22Rv1 (cell line): ENCODE results near the gene KNCN.

ENCODE experiments used
- H3K27ac ChIP-seq: fragments of 450-650 bp; 2 replicates; pipeline ENCODE4 v1.5.1; 2017
- CTCF ChIP-seq: fragments of 450-650 bp; IDR thresholded peaks from 2 replicates; pipeline ENCODE4 v1.5.1; 2017; ENCODE audit warnings: mild to moderate bottlenecking
- ZFX ChIP-seq: fragments of 450-650 bp; IDR thresholded peaks from 2 replicates; pipeline ENCODE4 v1.6.1; 2017; ENCODE audit warnings: antibody characterized with exemption, borderline replicate concordance

KNCN gene

DNA sequence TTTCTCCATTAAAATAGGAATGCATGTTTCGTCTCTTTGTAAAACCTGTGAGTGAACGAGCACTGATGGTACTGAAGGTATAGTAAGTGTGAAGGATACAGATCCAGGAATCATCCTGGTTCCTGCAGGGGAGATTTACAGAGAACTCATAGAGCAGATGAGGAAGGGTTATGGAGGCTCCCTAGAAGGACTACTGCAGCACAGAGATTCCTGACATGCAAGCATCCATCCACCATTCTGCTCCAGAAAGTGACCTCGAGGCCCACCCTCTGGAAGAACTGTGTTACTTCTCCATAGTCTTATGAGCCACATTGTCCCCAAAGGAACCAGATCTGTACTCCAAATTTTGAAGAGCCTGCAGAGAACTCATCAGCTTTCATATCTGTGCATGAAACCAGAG, 38.1 kb upstream of the KNCN start:
- H3K27ac ChIP-seq: no peak overlapping the region
- TF ChIP-seq CTCF (no peak), ZFX (no peak)

GRCh38 chr1:46587069-46587468, 35.6 kb upstream of the KNCN start:
- TF ChIP-seq ZFX (no peak), CTCF (no peak)
- no peak overlapping the region for H3K27ac ChIP-seq

GRCh38 chr1:46585312-46585938, 34.0 kb upstream of the KNCN start:
- TF ChIP-seq ZFX (no peak), CTCF (no peak)
- no peak overlapping the region for H3K27ac ChIP-seq

DNA sequence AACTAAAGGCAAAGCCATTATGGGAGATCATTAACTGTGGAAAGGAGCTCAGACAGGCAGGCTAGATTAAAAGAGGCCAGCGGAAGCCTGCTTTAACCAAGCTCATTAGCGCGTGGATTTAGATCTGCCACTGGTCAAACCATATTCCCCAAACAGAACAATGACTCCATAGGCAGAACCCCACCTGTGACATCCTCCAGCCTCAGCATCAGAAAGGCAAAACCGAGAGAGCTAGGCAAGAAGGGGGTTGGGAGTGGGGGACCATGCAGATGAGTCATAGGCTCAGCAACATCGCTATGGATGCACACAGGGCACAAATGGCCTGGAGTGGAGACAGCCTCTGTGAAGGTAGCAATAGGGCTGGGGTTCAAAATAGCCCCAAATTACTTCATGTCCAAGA, 32.0 kb upstream of the KNCN start:
- no peak for TF ChIP-seq CTCF
- no peak for TF ChIP-seq ZFX
- no peak overlapping the region for H3K27ac ChIP-seq

- no peak for TF ChIP-seq CTCF
- TF ChIP-seq ZFX: no peak
- H3K27ac ChIP-seq: no peak overlapping the region
Measured at GRCh38 chr1:46582972-46583371, 31.5 kb upstream of the KNCN start.

- no peak overlapping the region for H3K27ac ChIP-seq
- TF ChIP-seq CTCF (no peak), ZFX (no peak)
Measured at GRCh38 chr1:46581681-46582455, 30.4 kb upstream of the KNCN start.

GRCh38 chr1:46580140-46580903, 28.9 kb upstream of the KNCN start:
- no peak overlapping the region for H3K27ac ChIP-seq

More at GRCh38 chr1:46580140-46580903, 28.9 kb upstream of the KNCN start:
- TF ChIP-seq ZFX: no peak
- no peak for TF ChIP-seq CTCF
